K562 (cell line): ENCODE data around the gene DGLUCY. TPM values are rescaled to one million over a fixed set of nuclear protein-coding genes. Genes with fewer than 3 reads are reported as not detected.

Source experiments
- ATAC-seq: fragments of 200-7000 bp; cut with Tn5 transposase; 3 replicates; pipeline ENCODE4 v1.9.1; 2020; ENCODE audit warnings: moderate library complexity
- BruUV-seq: library from RNA; stranded (reverse); fragments of 400-500 nt; replicated peaks from 2 replicates; lab custom pipeline; 2021; lab: Mats Ljungman, UMichigan
- CTCF ChIA-PET: fragments of 300-600 bp; formaldehyde crosslinking; extraction: SDS; loops from one replicate; lab custom pipeline; 2021; ENCODE audit warnings: low intra/inter-chr PET ratio; lab: Yijun Ruan, JAX
- POLR2A ChIA-PET: fragments of 300-600, 350-650 bp; sonication (Branson Sonifier 250); formaldehyde crosslinking; extraction: SDS; loops from one replicate; lab custom pipeline; 2021; ENCODE audit warnings: antibody characterized with exemption, inconsistent platforms; lab: Yijun Ruan, JAX
- DNase-seq, 4 experiments: peaks; one replicate each; pipeline versions ENCODE4 v3.0.0 to v3.0.0-alpha.2; 2011 to 2018; ENCODE audit warnings: low spot score in 3 of 4, mixed read lengths in 3 of 4; ENCODE audit errors: extremely low read depth in 1 of 4
- FAIRE-seq: peaks from 2 replicates; lab custom pipeline; 2011; peaks lifted over from hg19 to GRCh38; lab: Jason Lieb, UNC
- H2AFZ ChIP-seq: 2 replicates; pipeline ENCODE4 v1.6.0; 2011; ENCODE audit warnings: low read depth, low read length, control low read depth, inconsistent platforms
- H3K27ac ChIP-seq: fragments of 200-600 bp; 3 replicates; pipeline ENCODE4 v1.8.0; 2011; ENCODE audit warnings: low read depth, mild to moderate bottlenecking, control low read depth, inconsistent platforms, low read length, moderate library complexity, mixed read lengths; ENCODE audit errors: extremely low read depth
- H3K27me3 ChIP-seq, 2 experiments: fragments of 300-600 bp in 1 of 2; 2 replicates in 1 of 2; 3 replicates in 1 of 2; pipeline versions ENCODE4 v1.6.0 to v1.8.0; 2011; ENCODE audit warnings: inconsistent platforms in 2 of 2, low read length in 2 of 2, mild to moderate bottlenecking in 1 of 2, mixed read lengths in 1 of 2, moderate library complexity in 1 of 2; ENCODE audit not compliant: control insufficient read depth in 2 of 2, insufficient read depth in 2 of 2
- H3K36me3 ChIP-seq: fragments of 300-600 bp; 3 replicates; pipeline ENCODE4 v1.8.0; 2011; ENCODE audit warnings: mild to moderate bottlenecking, low read length, inconsistent platforms; ENCODE audit not compliant: control insufficient read depth, insufficient read depth
- H3K4me1 ChIP-seq, 2 experiments: fragments of 200-600 bp in 1 of 2; replicated peaks in 1 of 2; 2 replicates in 1 of 2; 3 replicates in 1 of 2; pipeline versions ENCODE4 v1.5.1 to v1.8.0; 2011; ENCODE audit warnings: inconsistent platforms in 2 of 2, low read length in 2 of 2, mild to moderate bottlenecking in 1 of 2, mixed read lengths in 1 of 2, moderate library complexity in 1 of 2; ENCODE audit not compliant: control insufficient read depth in 2 of 2, insufficient read depth in 2 of 2
- H3K4me2 ChIP-seq: 2 replicates; pipeline ENCODE4 v1.6.1; 2011; ENCODE audit warnings: low read length, control low read depth, inconsistent platforms, mixed read lengths; ENCODE audit not compliant: insufficient read depth
- H3K4me3 ChIP-seq: fragments of 200-600 bp; sonication (generic), shearing (Covaris generic); 2 replicates; pipeline ENCODE4 v1.5.1; 2016; ENCODE audit warnings: control low read depth, inconsistent platforms
- H3K79me2 ChIP-seq: fragments of 200-600 bp; 3 replicates; pipeline ENCODE4 v1.8.0; 2011; ENCODE audit warnings: low read length, inconsistent platforms; ENCODE audit not compliant: control insufficient read depth, insufficient read depth
- H3K9ac ChIP-seq, 2 experiments: 2 replicates each; pipeline versions ENCODE4 v1.6.0 to v1.6.1; 2011; ENCODE audit warnings: low read depth in 2 of 2, low read length in 2 of 2, control low read depth in 1 of 2, inconsistent platforms in 1 of 2, mild to moderate bottlenecking in 1 of 2, mixed read lengths in 1 of 2; ENCODE audit not compliant: insufficient read depth in 1 of 2
- H3K9me1 ChIP-seq: one replicate; pipeline ENCODE4 v1.6.0; 2011; ENCODE audit warnings: inconsistent platforms, mild to moderate bottlenecking, low read length, moderate library complexity; ENCODE audit not compliant: control insufficient read depth, insufficient read depth
- H3K9me3 ChIP-seq: replicated peaks from 2 replicates; pipeline ENCODE4 v1.5.1; 2011; ENCODE audit warnings: low read depth, low read length, inconsistent platforms; ENCODE audit not compliant: control insufficient read depth, insufficient read depth
- H4K20me1 ChIP-seq: replicated peaks from 2 replicates; pipeline ENCODE4 v1.6.1; 2011; ENCODE audit warnings: low read length, inconsistent platforms, mixed read lengths; ENCODE audit not compliant: control insufficient read depth, insufficient read depth
- GABPA ChIP-seq: fragments of 200-800 bp; sonication (Bioruptor generic); conservative IDR thresholded peaks from 2 replicates; pipeline ENCODE4 v1.6.1; 2016; ENCODE audit warnings: low read depth, missing genetic modification characterization, missing compliant biosample characterization
- SPI1 ChIP-seq: IDR thresholded peaks from 2 replicates; pipeline ENCODE4 v1.6.1; 2011; ENCODE audit warnings: low read depth, low read length, control low read depth, borderline replicate concordance
- WGBS: fragments of 100-300 bp; shearing (Covaris generic); methylation state at CpG from one replicate; pipeline ENCODE4 v1.1.6; 2016; ENCODE audit warnings: low coverage, mixed read lengths; ENCODE audit not compliant: insufficient coverage; ENCODE audit errors: missing lambda C conversion rate; 5-methylcytosine and 5-hydroxymethylcytosine counted together
- in situ Hi-C: fragments of 300-500 bp; cut with MboI; formaldehyde crosslinking; loops from 4 replicates; pipeline ENCODE4 v1.15.0; 2018; ENCODE audit warnings: inconsistent platforms, mixed read lengths
- intact Hi-C: fragments of 100-400 bp; cut with micrococcal nuclease; formaldehyde crosslinking; loops from 2 replicates; pipeline ENCODE4 v1.14.2; 2022
- polyA plus RNA-seq, 8 experiments: library from polyadenylated mRNA; depleted of rRNA in 4 of 8; stranded (reverse) in 5 of 8; unstranded in 3 of 8; fragments of >200 nt; fragmentation: Nextera tagmentation in 2 of 8; fragmentation: Illumina TruSeq in 1 of 8; extraction: Ambion mirVana in 2 of 8; extraction: Trizol in 1 of 8; gene quantifications; 2 replicates each; pipeline versions ENCODE4 v1.2.1 to v1.2.3, GENCODE V29; 2011 to 2014; ENCODE audit warnings: inconsistent platforms in 1 of 8, missing spikeins in 1 of 8
- total RNA-seq, 7 experiments: library from RNA; depleted of rRNA in 6 of 7; stranded (reverse); fragments of >200 nt in 6 of 7; fragmentation: Illumina TruSeq in 2 of 7; extraction: Trizol in 2 of 7; gene quantifications; 2 replicates each; pipeline versions ENCODE4 v1.2.1 to v1.2.3, GENCODE V29; 2011 to 2021; ENCODE audit warnings: low replicate concordance in 1 of 7
- TF ChIP-seq, protein P1 (sequence below): fragments of 450-650 bp; formaldehyde crosslinking; IDR thresholded peaks from 2 replicates; pipeline ENCODE4 v1.4.0; 2020; ENCODE audit warnings: mild to moderate bottlenecking, moderate library complexity
- TF ChIP-seq, protein P2 (sequence below): IDR thresholded peaks from 2 replicates; pipeline ENCODE4 v1.6.1; 2014; ENCODE audit warnings: antibody characterized with exemption
- TF ChIP-seq, protein P3 (sequence below): fragments of 250-450 bp; sonication (Bioruptor Pico); IDR thresholded peaks from 2 replicates; pipeline ENCODE4 v1.9.0; 2021; ENCODE audit warnings: mild to moderate bottlenecking, inconsistent platforms
- TF ChIP-seq, protein P4 (sequence below): fragments of 250-450 bp; sonication (Bioruptor Pico); IDR thresholded peaks from 2 replicates; pipeline ENCODE4 v1.4.0; 2020; ENCODE audit warnings: mild to moderate bottlenecking

The DGLUCY gene
- total and polyA plus RNA-seq, 9 of the 15 experiments (the other 6 are each of a cell fraction or from before 2014, with no cell fraction given) = 9.9 to 28.4 (median 21.0) TPM

DNA sequence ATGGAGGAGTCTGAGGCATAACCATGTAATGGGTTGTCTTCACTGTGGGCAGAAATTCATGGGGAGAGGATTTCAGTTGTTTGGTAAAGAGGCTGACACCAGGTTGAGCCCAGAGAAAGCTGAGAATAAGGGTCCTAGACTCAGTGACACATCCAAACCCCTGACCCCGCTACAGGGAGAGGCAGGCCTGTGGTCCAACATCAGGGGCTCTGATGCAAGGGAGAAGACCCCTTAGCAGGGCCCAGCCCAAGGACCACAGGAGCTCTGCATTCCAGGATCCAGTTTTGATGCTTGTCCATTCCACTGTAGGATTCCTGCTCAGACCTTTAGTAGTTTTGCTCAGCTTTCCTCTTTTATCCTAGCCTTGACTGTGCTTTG is 115.1 kb downstream of the DGLUCY start (continued):
- TF ChIP-seq, protein P1, sequence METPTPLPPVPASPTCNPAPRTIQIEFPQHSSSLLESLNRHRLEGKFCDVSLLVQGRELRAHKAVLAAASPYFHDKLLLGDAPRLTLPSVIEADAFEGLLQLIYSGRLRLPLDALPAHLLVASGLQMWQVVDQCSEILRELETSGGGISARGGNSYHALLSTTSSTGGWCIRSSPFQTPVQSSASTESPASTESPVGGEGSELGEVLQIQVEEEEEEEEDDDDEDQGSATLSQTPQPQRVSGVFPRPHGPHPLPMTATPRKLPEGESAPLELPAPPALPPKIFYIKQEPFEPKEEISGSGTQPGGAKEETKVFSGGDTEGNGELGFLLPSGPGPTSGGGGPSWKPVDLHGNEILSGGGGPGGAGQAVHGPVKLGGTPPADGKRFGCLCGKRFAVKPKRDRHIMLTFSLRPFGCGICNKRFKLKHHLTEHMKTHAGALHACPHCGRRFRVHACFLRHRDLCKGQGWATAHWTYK (CRISPR knock-in tag) = no peak
- TF ChIP-seq, protein P2, sequence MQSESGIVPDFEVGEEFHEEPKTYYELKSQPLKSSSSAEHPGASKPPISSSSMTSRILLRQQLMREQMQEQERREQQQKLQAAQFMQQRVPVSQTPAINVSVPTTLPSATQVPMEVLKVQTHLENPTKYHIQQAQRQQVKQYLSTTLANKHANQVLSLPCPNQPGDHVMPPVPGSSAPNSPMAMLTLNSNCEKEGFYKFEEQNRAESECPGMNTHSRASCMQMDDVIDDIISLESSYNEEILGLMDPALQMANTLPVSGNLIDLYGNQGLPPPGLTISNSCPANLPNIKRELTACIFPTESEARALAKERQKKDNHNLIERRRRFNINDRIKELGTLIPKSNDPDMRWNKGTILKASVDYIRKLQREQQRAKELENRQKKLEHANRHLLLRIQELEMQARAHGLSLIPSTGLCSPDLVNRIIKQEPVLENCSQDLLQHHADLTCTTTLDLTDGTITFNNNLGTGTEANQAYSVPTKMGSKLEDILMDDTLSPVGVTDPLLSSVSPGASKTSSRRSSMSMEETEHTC = no peak
- TF ChIP-seq, protein P3, sequence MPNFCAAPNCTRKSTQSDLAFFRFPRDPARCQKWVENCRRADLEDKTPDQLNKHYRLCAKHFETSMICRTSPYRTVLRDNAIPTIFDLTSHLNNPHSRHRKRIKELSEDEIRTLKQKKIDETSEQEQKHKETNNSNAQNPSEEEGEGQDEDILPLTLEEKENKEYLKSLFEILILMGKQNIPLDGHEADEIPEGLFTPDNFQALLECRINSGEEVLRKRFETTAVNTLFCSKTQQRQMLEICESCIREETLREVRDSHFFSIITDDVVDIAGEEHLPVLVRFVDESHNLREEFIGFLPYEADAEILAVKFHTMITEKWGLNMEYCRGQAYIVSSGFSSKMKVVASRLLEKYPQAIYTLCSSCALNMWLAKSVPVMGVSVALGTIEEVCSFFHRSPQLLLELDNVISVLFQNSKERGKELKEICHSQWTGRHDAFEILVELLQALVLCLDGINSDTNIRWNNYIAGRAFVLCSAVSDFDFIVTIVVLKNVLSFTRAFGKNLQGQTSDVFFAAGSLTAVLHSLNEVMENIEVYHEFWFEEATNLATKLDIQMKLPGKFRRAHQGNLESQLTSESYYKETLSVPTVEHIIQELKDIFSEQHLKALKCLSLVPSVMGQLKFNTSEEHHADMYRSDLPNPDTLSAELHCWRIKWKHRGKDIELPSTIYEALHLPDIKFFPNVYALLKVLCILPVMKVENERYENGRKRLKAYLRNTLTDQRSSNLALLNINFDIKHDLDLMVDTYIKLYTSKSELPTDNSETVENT (CRISPR knock-in tag) = no peak
- TF ChIP-seq SPI1 = no peak
- TF ChIP-seq, all 486 proteins: peak for 0

DNA sequence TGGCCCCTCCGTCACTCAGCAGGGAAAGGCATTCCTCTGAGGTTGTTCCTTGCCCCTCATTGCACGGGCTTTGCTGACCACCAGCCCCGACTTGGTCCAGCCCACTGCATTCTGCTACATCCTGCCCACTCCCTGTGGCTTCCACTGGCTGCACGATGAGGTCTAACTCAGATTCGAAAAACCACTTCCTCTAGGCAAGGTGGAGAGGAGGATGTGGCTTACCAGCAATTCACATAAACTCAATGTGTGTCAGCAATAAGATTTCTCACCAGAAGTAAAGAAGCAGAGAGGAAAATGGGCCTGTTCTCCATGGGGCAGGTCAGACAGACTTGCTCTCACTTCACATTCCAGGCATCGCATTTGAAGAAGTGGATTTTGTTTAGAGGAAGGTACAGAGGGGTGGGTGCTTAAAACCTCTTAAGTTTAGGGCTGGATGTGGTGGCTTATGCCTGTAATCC is 115.9 kb downstream of the DGLUCY start:
- Histone ChIP-seq H3K27ac (no peak overlapping the region), H3K9ac (no peak overlapping the region), H3K27me3 (no peaks in the 10 kb centered on the region), H3K9me3 (no peaks in the 10 kb centered on the region), H3K79me2 (no peaks in the 10 kb centered on the region), H3K9me1 (no peaks in the 10 kb centered on the region), H3K4me1 (peaks cover 8 to 19% of the 10 kb centered on the region in 2 experiments), H3K4me3 (no peak overlapping the region), H3K36me3 (no peaks in the 10 kb centered on the region)
- POLR2A ChIA-PET = no interaction called here
- 49% methylated on average over 5 of the region's 6 CpGs for WGBS
- no TSS peak for BruUV-seq
- in situ Hi-C loops = no loop called here
- ATAC-seq (no peak), FAIRE-seq (no peak)
- intact Hi-C loops = no loop called here
- TF ChIP-seq, protein P4, sequence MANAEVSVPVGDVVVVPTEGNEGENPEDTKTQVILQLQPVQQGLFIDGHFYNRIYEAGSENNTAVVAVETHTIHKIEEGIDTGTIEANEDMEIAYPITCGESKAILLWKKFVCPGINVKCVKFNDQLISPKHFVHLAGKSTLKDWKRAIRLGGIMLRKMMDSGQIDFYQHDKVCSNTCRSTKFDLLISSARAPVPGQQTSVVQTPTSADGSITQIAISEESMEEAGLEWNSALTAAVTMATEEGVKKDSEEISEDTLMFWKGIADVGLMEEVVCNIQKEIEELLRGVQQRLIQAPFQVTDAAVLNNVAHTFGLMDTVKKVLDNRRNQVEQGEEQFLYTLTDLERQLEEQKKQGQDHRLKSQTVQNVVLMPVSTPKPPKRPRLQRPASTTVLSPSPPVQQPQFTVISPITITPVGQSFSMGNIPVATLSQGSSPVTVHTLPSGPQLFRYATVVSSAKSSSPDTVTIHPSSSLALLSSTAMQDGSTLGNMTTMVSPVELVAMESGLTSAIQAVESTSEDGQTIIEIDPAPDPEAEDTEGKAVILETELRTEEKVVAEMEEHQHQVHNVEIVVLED (CRISPR knock-in tag) = no peak
- 0 out of 2 replicates have a peak, but pooled peaks have one; percentile 37 for TF ChIP-seq GABPA (tag)
- TF ChIP-seq, all 486 proteins: peak for 1
- no peak for DNase-seq
- Histone ChIP-seq H3K4me2 (no peak overlapping the region), H2AFZ (no peak overlapping the region), H4K20me1 (no peaks in the 10 kb centered on the region)
- CTCF ChIA-PET = no interaction called here
